ENCODE measurements around the gene NHSL1. TPM values are rescaled to one million over a fixed set of nuclear protein-coding genes. Genes with fewer than 3 reads are reported as not detected.

The NHSL1 gene
- total and polyA plus RNA-seq, 2 donors (not counting 3 experiments of a cell fraction or from before 2014, with no cell fraction given) = 24.8 to 55.0 TPM

GRCh38 chr6:138520463-138520862 is 21.2 kb upstream of the NHSL1 start:
- dilution Hi-C loops (cut with MboI; ENCODE audit: extremely low pct_ligation_motif_present, low sequenced_read_pairs) = no loop called here
- Histone ChIP-seq H3K9ac (replicated peaks; ENCODE audit: extremely low read depth, insufficient read depth, low read length) (no peak overlapping the region), H3K27ac (ENCODE audit: insufficient read depth, low read depth, low read length) (no peak overlapping the region), H3K4me1 (ENCODE audit: control insufficient read depth, extremely low read depth, insufficient read depth, low read length) (peaks cover 22% of the 10 kb centered on the region), H3K4me3 (replicated peaks in 1 of 3; ENCODE audit: insufficient read depth in 1 of 3, low read depth in 1 of 3, low read length in 3 of 3) (no peak overlapping the region), H3K36me3 (ENCODE audit: control insufficient read depth in 2 of 2, extremely low read depth in 1 of 2, insufficient read depth in 2 of 2, low read length in 2 of 2) (peaks cover 0 to 5% of the 10 kb centered on the region in 2 experiments), H3K4me2 (ENCODE audit: insufficient read depth, low read length) (no peak overlapping the region), H2AFZ (ENCODE audit: low read depth, low read length) (no peak overlapping the region), H3K9me1 (replicated peaks; ENCODE audit: control insufficient read depth, extremely low read depth, insufficient read depth, low read length) (no peaks in the 10 kb centered on the region), H3K27me3 (ENCODE audit: control insufficient read depth in 2 of 2, insufficient read depth in 2 of 2, low read length in 2 of 2) (no peaks in the 10 kb centered on the region), H3K9me3 (replicated peaks; ENCODE audit: control insufficient read depth, insufficient read depth, low read length) (no peaks in the 10 kb centered on the region), H3K79me2 (ENCODE audit: control insufficient read depth, insufficient read depth, low read length) (peaks cover 75% of the 10 kb centered on the region), H4K20me1 (replicated peaks; ENCODE audit: control insufficient read depth, extremely low read depth, insufficient read depth, low read length) (no peaks in the 10 kb centered on the region)
- ChIA-PET POLR2A (no interaction called here), CTCF (interaction anchor here (1.0 to 2.7 kb wide), 10 partner anchors 11 to 404 kb away, joined by 3 to 11 read pairs (median 4); no protein-coding TSS in a partner anchor)
- intact Hi-C loops (cut with micrococcal nuclease) = loop anchor here (2.0 kb wide), 3 partner anchors 22 to 246 kb away; no protein-coding TSS in a partner anchor
- DNase-seq (ENCODE audit: low read depth, low spot score) (peak; percentile 34), FAIRE-seq (peak; percentile 42)
- TF ChIP-seq CTCF (IDR thresholded peaks at IDR 0.05; ENCODE audit: extremely low read depth in 1 of 2, insufficient read depth in 1 of 2, low read depth in 1 of 2, low read length in 2 of 2) = peak in 1 of 2 donors; percentile 10
- TF ChIP-seq EZH2 (IDR thresholded peaks at IDR 0.05; ENCODE audit: borderline replicate concordance, low read depth, low read length, severe bottlenecking) = no peak
- BruUV-seq (replicated peaks) = no TSS peak

- Histone ChIP-seq H3K9me1 (replicated peaks; ENCODE audit: control insufficient read depth, extremely low read depth, insufficient read depth, low read length) (no peaks in the 10 kb centered on the region), H3K4me3 (replicated peaks in 1 of 3; ENCODE audit: insufficient read depth in 1 of 3, low read depth in 1 of 3, low read length in 3 of 3) (no peak overlapping the region), H2AFZ (ENCODE audit: low read depth, low read length) (no peak overlapping the region), H3K9ac (replicated peaks; ENCODE audit: extremely low read depth, insufficient read depth, low read length) (no peak overlapping the region), H3K79me2 (ENCODE audit: control insufficient read depth, insufficient read depth, low read length) (peaks cover 77% of the 10 kb centered on the region), H3K27me3 (ENCODE audit: control insufficient read depth in 2 of 2, insufficient read depth in 2 of 2, low read length in 2 of 2) (no peaks in the 10 kb centered on the region), H3K9me3 (replicated peaks; ENCODE audit: control insufficient read depth, insufficient read depth, low read length) (no peaks in the 10 kb centered on the region), H3K36me3 (ENCODE audit: control insufficient read depth in 2 of 2, extremely low read depth in 1 of 2, insufficient read depth in 2 of 2, low read length in 2 of 2) (peaks cover 0 to 5% of the 10 kb centered on the region in 2 experiments), H3K4me1 (ENCODE audit: control insufficient read depth, extremely low read depth, insufficient read depth, low read length) (peaks cover 12% of the 10 kb centered on the region), H3K27ac (ENCODE audit: insufficient read depth, low read depth, low read length) (no peak overlapping the region), H4K20me1 (replicated peaks; ENCODE audit: control insufficient read depth, extremely low read depth, insufficient read depth, low read length) (no peaks in the 10 kb centered on the region), H3K4me2 (ENCODE audit: insufficient read depth, low read length) (no peak overlapping the region)
- ChIA-PET CTCF (interaction anchor here (0.6 to 2.6 kb wide), 19 partner anchors 9 to 517 kb away, joined by 3 to 22 read pairs (median 4); no protein-coding TSS in a partner anchor), POLR2A (interaction anchor here (0.7 kb wide), 1 partner anchor 18 kb away, joined by 5 read pairs; no protein-coding TSS in a partner anchor)
- TF ChIP-seq POLR2AphosphoS5 (IDR thresholded peaks at IDR 0.05; ENCODE audit: insufficient read depth, low read depth, low read length) (no peak), JUN (IDR thresholded peaks at IDR 0.05; ENCODE audit: borderline replicate concordance, insufficient read depth, insufficient read length, low read depth) (no peak), MYC (IDR thresholded peaks at IDR 0.05; ENCODE audit: low read depth, low read length) (no peak), EZH2 (IDR thresholded peaks at IDR 0.05; ENCODE audit: borderline replicate concordance, low read depth, low read length, severe bottlenecking) (no peak), CTCF (IDR thresholded peaks at IDR 0.05; ENCODE audit: extremely low read depth in 1 of 2, insufficient read depth in 1 of 2, low read depth in 1 of 2, low read length in 2 of 2) (no peak), POLR2A (IDR thresholded peaks at IDR 0.05; ENCODE audit: low read depth, low read length) (no peak), FOS (IDR thresholded peaks at IDR 0.05; ENCODE audit: borderline replicate concordance, insufficient read depth, low read length) (no peak), GATA2 (IDR thresholded peaks at IDR 0.05; ENCODE audit: insufficient read depth, insufficient read length, low read depth, low read length) (no peak), MAX (IDR thresholded peaks at IDR 0.05; ENCODE audit: insufficient read depth, insufficient read length) (no peak)
- BruUV-seq (replicated peaks) = no TSS peak
- intact Hi-C loops (cut with micrococcal nuclease) (no loop called here), dilution Hi-C loops (cut with MboI; ENCODE audit: extremely low pct_ligation_motif_present, low sequenced_read_pairs) (no loop called here)
- no peak for FAIRE-seq
- DNase-seq (ENCODE audit: low read depth, low spot score) = no peak
These were observed 18.8 kb upstream of the NHSL1 start for GRCh38 chr6:138518054-138518453.

Measured in endothelial cell of umbilical vein (primary cell).